HG02943 (cell line): ENCODE measurements around the gene RBMS3.
"Not testable (repeated sequence)": the region's sequence is repeated elsewhere in the genome, so short reads cannot be mapped to it uniquely, and the experiment has no call there.

Experiments used
- ATAC-seq: cut with Tn5 transposase; IDR thresholded peaks from one replicate; pipeline ENCODE4 v1.9.1; 2021; ENCODE audit warnings: mild to moderate bottlenecking, low read depth, moderate library complexity; ENCODE audit not compliant: unreplicated experiment

RBMS3 gene

DNA sequence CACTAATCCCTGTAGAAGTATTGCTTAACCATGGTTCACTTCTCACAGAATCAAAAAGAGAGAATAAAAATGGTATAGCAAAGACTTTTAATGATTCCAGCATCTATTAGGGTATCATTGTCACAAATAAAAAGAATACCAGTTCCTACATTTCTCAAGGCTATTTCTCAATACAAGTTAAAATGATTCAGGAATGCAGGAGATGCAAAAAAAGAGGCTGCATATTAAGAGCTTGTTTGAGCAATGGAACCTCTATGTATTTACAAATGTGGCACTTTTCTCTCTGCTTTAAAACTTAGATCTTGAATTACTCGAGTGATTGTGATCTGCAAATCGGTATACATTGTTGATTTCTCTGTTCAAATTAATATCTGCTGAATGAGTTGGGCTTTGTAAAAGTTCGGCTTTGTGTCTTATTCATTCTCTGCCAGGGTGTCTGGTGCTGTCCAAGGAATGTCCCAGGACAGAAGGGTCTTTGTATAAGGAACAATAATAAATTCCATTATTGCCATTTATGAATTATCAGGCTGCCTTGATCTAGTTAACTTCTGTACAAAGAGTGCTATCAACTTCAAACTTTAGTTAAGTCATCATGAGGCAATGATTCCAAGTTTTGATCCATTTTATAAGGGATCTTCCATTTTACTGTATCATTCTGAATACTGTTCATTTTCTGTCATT is 364.2 kb downstream of the RBMS3 start:
- no peak for ATAC-seq

- ATAC-seq = no peak
Measured at GRCh38 chr3:29646043-29646442, 365.2 kb downstream of the RBMS3 start.

DNA sequence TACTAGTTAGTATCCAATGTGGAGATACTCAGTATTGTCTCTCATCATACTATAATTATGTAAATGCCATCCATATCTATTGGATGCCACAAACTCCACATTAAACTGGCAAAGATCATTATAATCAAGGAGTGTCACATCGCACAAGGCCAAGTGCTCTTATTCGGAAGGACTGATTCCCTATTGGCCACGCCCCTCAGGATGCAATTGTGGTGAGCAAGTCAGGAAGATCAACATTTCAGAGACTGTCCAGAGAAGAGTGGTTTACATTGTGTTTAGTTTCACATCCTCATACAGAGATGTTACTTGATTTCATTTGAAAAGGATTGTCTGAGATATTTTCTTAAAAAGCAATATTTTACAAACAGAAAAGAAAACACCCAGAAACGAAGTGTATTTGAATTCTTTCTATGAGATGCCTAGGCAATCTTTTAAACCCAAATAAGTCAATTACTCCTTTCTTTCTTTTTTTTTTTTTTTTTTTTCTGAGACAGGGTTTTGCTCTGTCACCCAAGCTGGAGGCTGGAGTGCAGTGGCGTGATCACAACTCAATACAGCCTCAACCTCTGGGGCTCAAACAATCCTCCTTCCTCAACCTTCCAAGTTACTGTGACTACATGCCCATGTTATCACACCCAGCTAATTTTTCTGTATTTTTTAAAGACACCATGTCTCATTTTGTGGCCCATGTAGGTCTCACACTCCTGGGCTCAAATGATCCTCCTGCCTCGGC is 369.1 kb downstream of the RBMS3 start:
- no peak for ATAC-seq

DNA sequence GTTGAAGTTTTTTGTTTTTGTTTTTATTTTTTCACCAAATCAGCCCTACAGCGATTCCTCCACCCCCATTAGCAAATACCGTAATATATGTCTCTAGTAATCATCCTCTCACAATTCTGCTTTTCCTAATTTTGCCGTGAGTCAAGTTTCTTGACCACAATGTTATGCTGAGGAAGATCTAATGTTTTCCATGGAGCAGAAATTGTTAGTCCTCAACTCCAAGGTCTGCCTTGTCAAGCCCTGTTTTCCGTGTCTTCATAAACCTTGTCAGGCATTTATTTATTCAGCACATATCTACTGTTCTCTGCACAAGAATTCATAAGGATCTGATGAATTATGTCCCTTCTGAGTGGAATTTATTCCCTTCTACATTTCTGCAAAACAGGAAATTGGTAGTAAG is 372.8 kb downstream of the RBMS3 start:
- no peak for ATAC-seq

GRCh38 chr3:29655015-29655747 is 374.3 kb downstream of the RBMS3 start:
- ATAC-seq = no peak

DNA sequence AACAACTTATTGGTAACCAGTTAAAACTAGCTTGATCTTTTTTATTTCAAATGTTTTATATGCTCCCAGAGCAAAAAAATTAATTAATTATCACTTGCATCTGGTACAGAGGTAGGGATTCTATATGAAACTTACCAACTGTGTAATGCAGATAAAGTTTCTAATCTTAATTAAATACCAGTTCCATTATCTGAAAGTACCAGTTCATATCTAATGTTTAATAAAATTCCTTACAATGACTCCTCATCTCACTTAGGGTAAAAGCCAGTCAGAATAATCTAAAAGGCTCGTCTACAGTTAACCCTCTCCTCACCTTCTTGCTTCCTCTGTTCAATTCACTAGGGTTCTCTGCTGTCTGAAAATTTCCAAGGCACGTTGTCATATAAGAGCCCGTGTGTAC is 384.8 kb downstream of the RBMS3 start:
- no peak for ATAC-seq

- no peak for ATAC-seq
Measured at GRCh38 chr3:29668233-29668632, 387.4 kb downstream of the RBMS3 start.

GRCh38 chr3:29668728-29669127 is 387.9 kb downstream of the RBMS3 start:
- no peak for ATAC-seq

- ATAC-seq = not testable (repeated sequence)
Measured at GRCh38 chr3:29670476-29670875, 389.6 kb downstream of the RBMS3 start.

- ATAC-seq = no peak
Measured at GRCh38 chr3:29677421-29677820, 396.6 kb downstream of the RBMS3 start.

DNA sequence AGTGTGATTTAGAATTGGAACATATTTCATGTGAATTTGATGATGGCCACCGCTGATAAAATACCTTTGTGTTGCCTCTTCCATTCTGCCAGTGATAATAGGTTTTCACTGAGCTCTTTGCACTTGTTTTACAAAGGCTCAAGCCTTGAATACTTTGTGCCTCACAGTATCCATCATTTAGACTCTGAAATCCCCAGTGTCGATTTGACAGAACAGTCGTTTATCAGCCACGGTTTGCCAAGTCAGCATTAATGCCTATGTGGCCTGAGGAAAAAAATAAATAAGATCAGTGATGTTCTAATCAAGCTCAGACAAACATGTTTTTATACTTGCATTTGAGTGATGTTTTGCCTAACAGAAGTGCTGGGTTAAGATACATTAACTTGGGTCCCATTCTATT is 399.1 kb downstream of the RBMS3 start:
- no peak for ATAC-seq

- ATAC-seq = no peak
Measured at GRCh38 chr3:29683018-29683993, 402.4 kb downstream of the RBMS3 start.

DNA sequence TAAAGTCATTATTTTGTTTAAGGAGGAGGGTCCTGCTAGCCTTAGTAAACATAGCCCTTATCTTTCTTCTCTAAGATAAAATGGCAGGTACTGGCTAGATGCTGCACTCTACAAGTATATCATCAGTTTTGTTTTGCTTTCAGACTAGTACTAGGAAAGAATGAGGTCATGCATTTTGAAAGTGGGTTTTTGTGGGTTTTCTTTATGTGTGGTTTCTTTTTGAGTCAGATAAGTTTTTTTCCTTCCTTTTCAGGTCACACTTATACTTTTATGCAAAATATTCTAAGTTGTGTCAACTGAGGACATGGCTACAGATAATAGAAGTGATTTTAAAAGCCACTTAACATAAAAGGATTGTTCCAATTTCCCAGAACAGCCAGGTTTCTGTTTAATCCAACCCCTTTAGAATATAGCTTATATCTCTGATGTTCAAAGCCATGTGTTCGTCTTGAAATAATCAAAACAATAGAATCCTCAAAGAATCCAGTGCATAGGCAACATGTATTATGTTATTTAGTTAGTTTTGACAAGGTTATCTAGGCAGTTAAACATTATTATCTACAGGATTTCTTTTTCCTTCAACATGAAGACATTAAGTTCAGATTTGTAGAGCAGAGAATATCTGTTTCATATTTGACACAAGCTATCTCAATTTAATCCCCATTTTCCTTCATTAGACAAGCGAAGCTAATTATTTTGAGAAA is 406.2 kb downstream of the RBMS3 start:
- peak; percentile 96 for ATAC-seq

- ATAC-seq = no peak
Measured at GRCh38 chr3:29690686-29691353, 409.9 kb downstream of the RBMS3 start.

- no peak for ATAC-seq
Measured at GRCh38 chr3:29693863-29694262, 413.0 kb downstream of the RBMS3 start.

- no peak for ATAC-seq
Measured at GRCh38 chr3:29694331-29694730, 413.5 kb downstream of the RBMS3 start.

DNA sequence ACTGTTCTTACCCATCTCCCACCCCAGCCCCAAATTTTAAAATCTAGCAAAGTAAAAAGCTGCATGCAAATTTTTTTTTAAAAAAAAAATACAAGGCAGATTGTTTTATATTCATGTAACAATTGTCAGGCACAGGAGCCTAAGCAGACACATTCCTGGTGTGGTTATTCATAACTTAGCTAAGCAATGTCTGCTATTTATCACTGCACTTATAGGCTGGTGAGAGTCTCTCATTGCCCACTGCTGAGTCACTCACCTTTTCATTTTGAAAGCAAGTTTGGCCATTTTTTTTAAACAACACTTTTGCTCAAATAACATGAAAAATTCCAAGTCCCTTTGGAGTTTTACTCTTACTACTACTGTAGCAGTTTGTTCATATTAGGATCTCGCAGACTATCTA is 413.9 kb downstream of the RBMS3 start:
- ATAC-seq = no peak

GRCh38 chr3:29695201-29695600 is 414.3 kb downstream of the RBMS3 start:
- ATAC-seq = no peak

DNA sequence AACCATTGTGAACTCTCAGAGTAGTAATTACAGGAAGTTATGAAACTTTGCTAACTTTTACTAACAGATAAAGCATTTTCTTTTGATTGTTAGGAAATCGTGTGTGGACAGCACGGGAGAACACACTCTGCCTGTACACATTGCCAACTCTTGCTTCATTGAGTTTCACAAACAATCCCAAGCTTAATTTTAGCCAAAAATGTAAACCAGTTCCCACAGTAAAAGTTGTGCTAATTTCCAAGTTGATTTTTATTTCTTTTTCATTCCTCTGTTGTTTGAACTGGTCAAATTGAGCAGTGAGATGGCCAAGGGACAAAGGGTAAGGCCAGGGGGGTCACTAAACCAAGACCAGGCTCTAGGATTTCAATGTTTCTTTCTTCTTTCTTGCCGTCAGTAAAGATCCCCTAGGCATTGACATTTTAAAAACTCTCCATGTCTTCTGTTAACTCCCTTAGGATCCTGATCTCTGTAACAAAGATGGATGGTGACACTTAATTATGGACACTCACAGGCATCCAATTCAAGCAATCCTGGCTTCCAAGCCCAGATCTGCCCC is 414.9 kb downstream of the RBMS3 start:
- no peak for ATAC-seq
